ENCODE measurements around the gene PCSK1.

DNA sequence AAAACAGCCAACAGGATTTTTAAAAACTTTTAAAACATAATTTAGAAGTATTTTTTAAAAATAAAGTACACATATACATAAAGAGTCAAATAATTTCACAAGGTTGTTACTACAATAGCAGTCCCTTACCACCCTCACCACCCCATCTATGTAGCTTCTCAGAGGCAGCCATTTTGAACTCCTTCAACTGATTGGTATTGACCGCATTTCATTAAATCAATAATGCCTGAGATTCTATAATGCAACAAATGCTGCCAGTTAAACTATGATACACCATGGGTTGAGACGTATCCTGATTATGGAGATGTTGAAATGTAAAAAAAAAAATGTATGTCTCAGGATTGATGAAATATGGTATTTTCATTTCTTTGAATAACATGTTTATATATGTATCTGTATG, 78.8 kb downstream of the PCSK1 start:
- no peak for TF ChIP-seq EZH2 (IDR thresholded peaks at IDR 0.05; ENCODE audit: borderline replicate concordance, low read depth, low read length, severe bottlenecking)
- TF ChIP-seq, protein P1, sequence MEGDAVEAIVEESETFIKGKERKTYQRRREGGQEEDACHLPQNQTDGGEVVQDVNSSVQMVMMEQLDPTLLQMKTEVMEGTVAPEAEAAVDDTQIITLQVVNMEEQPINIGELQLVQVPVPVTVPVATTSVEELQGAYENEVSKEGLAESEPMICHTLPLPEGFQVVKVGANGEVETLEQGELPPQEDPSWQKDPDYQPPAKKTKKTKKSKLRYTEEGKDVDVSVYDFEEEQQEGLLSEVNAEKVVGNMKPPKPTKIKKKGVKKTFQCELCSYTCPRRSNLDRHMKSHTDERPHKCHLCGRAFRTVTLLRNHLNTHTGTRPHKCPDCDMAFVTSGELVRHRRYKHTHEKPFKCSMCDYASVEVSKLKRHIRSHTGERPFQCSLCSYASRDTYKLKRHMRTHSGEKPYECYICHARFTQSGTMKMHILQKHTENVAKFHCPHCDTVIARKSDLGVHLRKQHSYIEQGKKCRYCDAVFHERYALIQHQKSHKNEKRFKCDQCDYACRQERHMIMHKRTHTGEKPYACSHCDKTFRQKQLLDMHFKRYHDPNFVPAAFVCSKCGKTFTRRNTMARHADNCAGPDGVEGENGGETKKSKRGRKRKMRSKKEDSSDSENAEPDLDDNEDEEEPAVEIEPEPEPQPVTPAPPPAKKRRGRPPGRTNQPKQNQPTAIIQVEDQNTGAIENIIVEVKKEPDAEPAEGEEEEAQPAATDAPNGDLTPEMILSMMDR (IDR thresholded peaks at IDR 0.05; ENCODE audit: borderline replicate concordance, extremely low read depth, low read length, poor library complexity, severe bottlenecking): no peak
